ENCODE data around the gene TCEA2.

Gene TCEA2

GRCh38 chr20:64050261-64051032 is 12.6 kb upstream of the TCEA2 start:
- no peak for DNase-seq

GRCh38 chr20:64051033-64051452 is 12.0 kb upstream of the TCEA2 start:
- DNase-seq = no peak

- no peak for DNase-seq
These were observed 11.3 kb upstream of the TCEA2 start for GRCh38 chr20:64051561-64052325.

GRCh38 chr20:64052326-64052722 is 10.7 kb upstream of the TCEA2 start:
- DNase-seq = no peak

- DNase-seq = no peak
These were observed 9.8 kb upstream of the TCEA2 start for GRCh38 chr20:64052987-64053840.

- no peak for DNase-seq
These were observed 8.9 kb upstream of the TCEA2 start for GRCh38 chr20:64053841-64054661.

- no peak for DNase-seq
These were observed 7.6 kb upstream of the TCEA2 start for GRCh38 chr20:64055396-64055892.

GRCh38 chr20:64055893-64056638 is 6.9 kb upstream of the TCEA2 start:
- DNase-seq = no peak

GRCh38 chr20:64056639-64056888 is 6.4 kb upstream of the TCEA2 start:
- no peak for DNase-seq

GRCh38 chr20:64056889-64057627 is 5.9 kb upstream of the TCEA2 start:
- no peak for DNase-seq

- DNase-seq = peak; percentile 70
These were observed 5.1 kb upstream of the TCEA2 start for GRCh38 chr20:64057628-64058498.

GRCh38 chr20:64058536-64058935 is 4.5 kb upstream of the TCEA2 start:
- no peak for DNase-seq

- no peak for DNase-seq
These were observed 762 bp upstream of the TCEA2 start for GRCh38 chr20:64062276-64062595.

GRCh38 chr20:64063389-64064144 is 569 bp downstream of the TCEA2 start:
- DNase-seq = peak; percentile 36

- DNase-seq = no peak
These were observed 1.2 kb downstream of the TCEA2 start for GRCh38 chr20:64064145-64064698.

GRCh38 chr20:64065062-64065973 is 2.3 kb downstream of the TCEA2 start:
- peak; percentile 45 for DNase-seq

GRCh38 chr20:64065974-64066343 is 3.0 kb downstream of the TCEA2 start:
- no peak for DNase-seq

Measured in NCI-H345 (cell line).